Endodermal cell (in vitro differentiated cells): ENCODE data around the gene RASSF8. TPM values are rescaled to one million over a fixed set of nuclear protein-coding genes. Genes with fewer than 3 reads are reported as not detected.

Experiments used
- DNase-seq: peaks from one replicate; pipeline ENCODE4 v3.0.0-alpha.2; 2017
- H3K27ac ChIP-seq: 2 replicates; pipeline ENCODE4 v1.5.1; 2013; ENCODE audit warnings: mild to moderate bottlenecking, low read depth, low read length, moderate library complexity
- H3K27me3 ChIP-seq: 2 replicates; pipeline ENCODE4 v1.6.1; 2013; ENCODE audit warnings: mild to moderate bottlenecking, low read length, moderate library complexity; ENCODE audit not compliant: insufficient read depth, control insufficient read depth, poor library complexity, severe bottlenecking
- H3K36me3 ChIP-seq: 2 replicates; pipeline ENCODE4 v1.7.0; 2013; ENCODE audit warnings: mild to moderate bottlenecking, low read length, moderate library complexity; ENCODE audit not compliant: control insufficient read depth, insufficient read depth
- H3K4me1 ChIP-seq: one replicate; pipeline ENCODE4 v1.7.0; 2013; ENCODE audit warnings: low read length; ENCODE audit not compliant: control insufficient read depth, insufficient read depth
- H3K4me3 ChIP-seq: 2 replicates; pipeline ENCODE4 v1.5.1; 2013; ENCODE audit warnings: mild to moderate bottlenecking, low read length, moderate library complexity
- H3K9ac ChIP-seq: 2 replicates; pipeline ENCODE4 v1.6.1; 2013; ENCODE audit warnings: mild to moderate bottlenecking, low read length, moderate library complexity; ENCODE audit not compliant: poor library complexity, severe bottlenecking; ENCODE audit errors: extremely low read depth
- H3K9me3 ChIP-seq: 2 replicates; pipeline ENCODE4 v1.6.1; 2013; ENCODE audit warnings: mild to moderate bottlenecking, low read length, moderate library complexity; ENCODE audit not compliant: control insufficient read depth
- H3K27ac Mint-ChIP-seq: 2 replicates; pipeline ENCODE4 v1.8.0; 2020; ENCODE audit warnings: mixed read lengths
- H3K27me3 Mint-ChIP-seq: 2 replicates; pipeline ENCODE4 v1.8.0; 2021; ENCODE audit warnings: mild to moderate bottlenecking, mixed read lengths; ENCODE audit not compliant: insufficient read depth
- H3K36me3 Mint-ChIP-seq: 2 replicates; pipeline ENCODE4 v1.8.0; 2020; ENCODE audit warnings: low read depth, mixed read lengths
- H3K4me1 Mint-ChIP-seq: 2 replicates; pipeline ENCODE4 v1.8.0; 2020; ENCODE audit warnings: mixed read lengths
- H3K4me3 Mint-ChIP-seq: 2 replicates; pipeline ENCODE4 v1.8.0; 2020; ENCODE audit warnings: mild to moderate bottlenecking, moderate library complexity, mixed read lengths
- H3K9me3 Mint-ChIP-seq: 2 replicates; pipeline ENCODE4 v1.8.0; 2020; ENCODE audit warnings: mild to moderate bottlenecking, mixed read lengths
- CTCF ChIP-seq: fragments of 200-600 bp; sonication (generic); conservative IDR thresholded peaks from 2 replicates; pipeline ENCODE4 v1.5.0; 2021; ENCODE audit warnings: antibody characterized with exemption, mild to moderate bottlenecking
- WGBS, 2 experiments: methylation state at CpG; one replicate each; pipeline versions ENCODE4 v1.1.5 to v1.1.7; 2013; ENCODE audit warnings: missing lambda C conversion rate in 2 of 2, mixed read lengths in 1 of 2; ENCODE audit not compliant: insufficient coverage in 1 of 2, insufficient read length in 1 of 2; 5-methylcytosine and 5-hydroxymethylcytosine counted together
- total RNA-seq, 2 donors: library from RNA; stranded (reverse); fragmentation: NEBNext Ultra II Directional in 1 of 2; extraction: Animal tissue kit (Norgen Biotek cat#: 25700) in 1 of 2; gene quantifications; 2 replicates in 1 of 2; 3 replicates in 1 of 2; pipeline ENCODE4 v1.2.1, GENCODE V29; 2021

The RASSF8 gene
- total RNA-seq, 2 donors from 2014 or later: 87.0 to 183 TPM

- WGBS, 2 experiments: 100% methylated on average over 1 of the region's 1 CpG
- no peaks in the 10 kb centered on the region for H3K36me3 Mint-ChIP-seq
- H3K27ac ChIP-seq: no peak overlapping the region
Measured at GRCh38 chr12:25940886-25941285, 17.6 kb upstream of the RASSF8 start.

GRCh38 chr12:25942709-25943108, 15.8 kb upstream of the RASSF8 start:
- no peak overlapping the region for H3K4me3 Mint-ChIP-seq
- Histone ChIP-seq H3K4me1 (peaks cover 8% of the 10 kb centered on the region), H3K9me3 (no peaks in the 10 kb centered on the region), H3K27ac (no peak overlapping the region), H3K27me3 (no peaks in the 10 kb centered on the region), H3K36me3 (no peaks in the 10 kb centered on the region), H3K4me3 (no peak overlapping the region), H3K9ac (no peak overlapping the region)
- no peak for TF ChIP-seq CTCF
- H3K4me1 Mint-ChIP-seq: peaks cover 28% of the 10 kb centered on the region
- no peak overlapping the region for H3K27ac Mint-ChIP-seq
- no peaks in the 10 kb centered on the region for H3K36me3 Mint-ChIP-seq
- WGBS, 2 experiments: 94 to 100% methylated on average over 1 to 2 of the region's 2 CpGs
- H3K9me3 Mint-ChIP-seq: no peaks in the 10 kb centered on the region
- DNase-seq: no peak
- H3K27me3 Mint-ChIP-seq: no peaks in the 10 kb centered on the region

More at GRCh38 chr12:25940886-25941285, 17.6 kb upstream of the RASSF8 start:
- H3K4me3 ChIP-seq: no peak overlapping the region
- Mint-ChIP-seq H3K27me3 (no peaks in the 10 kb centered on the region), H3K4me1 (peaks cover 28% of the 10 kb centered on the region), H3K9me3 (no peaks in the 10 kb centered on the region), H3K4me3 (no peak overlapping the region), H3K27ac (no peak overlapping the region)
- no peaks in the 10 kb centered on the region for H3K9me3 ChIP-seq
- no peak for TF ChIP-seq CTCF
- peaks cover 8% of the 10 kb centered on the region for H3K4me1 ChIP-seq
- no peaks in the 10 kb centered on the region for H3K27me3 ChIP-seq
- no peak for DNase-seq
- H3K36me3 ChIP-seq: no peaks in the 10 kb centered on the region
- no peak overlapping the region for H3K9ac ChIP-seq

- H3K9me3 Mint-ChIP-seq: no peaks in the 10 kb centered on the region
- Histone ChIP-seq H3K27me3 (no peaks in the 10 kb centered on the region), H3K9ac (no peak overlapping the region), H3K27ac (no peak overlapping the region), H3K9me3 (no peaks in the 10 kb centered on the region), H3K4me1 (peaks cover 7% of the 10 kb centered on the region), H3K36me3 (no peaks in the 10 kb centered on the region), H3K4me3 (no peak overlapping the region)
- peaks cover 20% of the 10 kb centered on the region for H3K4me1 Mint-ChIP-seq
- no peaks in the 10 kb centered on the region for H3K27me3 Mint-ChIP-seq
- H3K36me3 Mint-ChIP-seq: no peaks in the 10 kb centered on the region
- TF ChIP-seq CTCF: no peak
- no peak overlapping the region for H3K4me3 Mint-ChIP-seq
- H3K27ac Mint-ChIP-seq: no peak overlapping the region
- DNase-seq: no peak
Measured at GRCh38 chr12:25943940-25944339, 14.5 kb upstream of the RASSF8 start.
